HEK293 (cell line): ENCODE data around the gene HLA-DPB1.

Experiments
- CTCF ChIA-PET: fragments of 350-600 bp; formaldehyde crosslinking; extraction: SDS; loops from one replicate; lab custom pipeline; 2021; ENCODE audit warnings: antibody characterized with exemption; lab: Yijun Ruan, JAX
- POLR2A ChIA-PET: fragments of 300-600 bp; formaldehyde crosslinking; extraction: SDS; loops from one replicate; lab custom pipeline; 2020; ENCODE audit warnings: antibody characterized with exemption, inconsistent platforms; lab: Yijun Ruan, JAX
- H3K27ac ChIP-seq: fragments of 200-500 bp; sonication (Bioruptor generic); 2 replicates; pipeline ENCODE4 v1.5.1; 2014; ENCODE audit warnings: low read depth, low read length, control low read depth, inconsistent platforms; ENCODE audit errors: extremely low read depth
- H3K36me3 ChIP-seq, 2 experiments: fragments of 200-500 bp in 1 of 2; sonication (Bioruptor generic) in 1 of 2; 1 replicate in 1 of 2; 2 replicates in 1 of 2; pipeline ENCODE4 v1.5.1; 2014 to 2017; ENCODE audit warnings: inconsistent platforms in 2 of 2, low read length in 2 of 2; ENCODE audit not compliant: control insufficient read depth in 2 of 2, insufficient read depth in 1 of 2
- H3K4me1 ChIP-seq: fragments of 200-500 bp; sonication (Bioruptor generic); 2 replicates; pipeline ENCODE4 v1.5.1; 2014; ENCODE audit warnings: mild to moderate bottlenecking, low read length, inconsistent platforms; ENCODE audit not compliant: control insufficient read depth, insufficient read depth
- H3K4me3 ChIP-seq: 2 replicates; pipeline ENCODE4 v1.5.1; 2011; ENCODE audit warnings: low read depth, mild to moderate bottlenecking, control low read depth, low read length, moderate library complexity
- H3K9me3 ChIP-seq: fragments of 200-500 bp; sonication (Bioruptor generic); 2 replicates; pipeline ENCODE4 v1.5.1; 2014; ENCODE audit warnings: low read depth, low read length, inconsistent platforms; ENCODE audit not compliant: control insufficient read depth, insufficient read depth
- AEBP2 ChIP-seq: fragments of 450-650 bp; formaldehyde crosslinking; IDR thresholded peaks from 2 replicates; pipeline ENCODE4 v1.5.1; 2016; ENCODE audit warnings: missing biosample characterization, missing genetic modification characterization, borderline replicate concordance
- TCF7L2 ChIP-seq: IDR thresholded peaks from 2 replicates; pipeline ENCODE4 v1.6.1; 2011; ENCODE audit warnings: low read depth, mild to moderate bottlenecking, inconsistent platforms, low read length, moderate library complexity, borderline replicate concordance
- ZBTB10 ChIP-seq: fragments of 450-650 bp; formaldehyde crosslinking; IDR thresholded peaks from 2 replicates; pipeline ENCODE4 v1.5.1; 2016; ENCODE audit warnings: missing biosample characterization, missing genetic modification characterization
- ZBTB44 ChIP-seq: fragments of 450-650 bp; IDR thresholded peaks from 2 replicates; pipeline ENCODE4 v1.5.1; 2018; ENCODE audit warnings: missing biosample characterization, mild to moderate bottlenecking, missing genetic modification characterization
- ZBTB6 ChIP-seq: fragments of 450-650 bp; formaldehyde crosslinking; IDR thresholded peaks from 2 replicates; pipeline ENCODE4 v1.5.1; 2017; ENCODE audit warnings: missing biosample characterization, missing genetic modification characterization
- ZNF19 ChIP-seq: fragments of 450-650 bp; formaldehyde crosslinking; IDR thresholded peaks from 2 replicates; pipeline ENCODE4; 2016; ENCODE audit warnings: missing biosample characterization, missing genetic modification characterization, low read depth
- ZNF202 ChIP-seq: fragments of 450-650 bp; formaldehyde crosslinking; IDR thresholded peaks from 2 replicates; pipeline ENCODE4 v1.5.1; 2016; ENCODE audit warnings: missing biosample characterization, missing genetic modification characterization, borderline replicate concordance
- ZNF24 ChIP-seq: fragments of 450-650 bp; formaldehyde crosslinking; IDR thresholded peaks from 2 replicates; pipeline ENCODE4 v1.5.1; 2016; ENCODE audit warnings: missing biosample characterization, missing genetic modification characterization
- ZNF274 ChIP-seq, 2 experiments: fragments of 200-500 bp in 1 of 2; fragments of 450-650 bp in 1 of 2; sonication (Bioruptor generic) in 1 of 2; formaldehyde crosslinking in 1 of 2; IDR thresholded peaks; 2 replicates each; pipeline versions ENCODE4 v1.5.1 to v1.6.1; 2014 to 2016; ENCODE audit warnings: borderline replicate concordance in 1 of 2, inconsistent platforms in 1 of 2, low read length in 1 of 2, missing biosample characterization in 1 of 2, missing genetic modification characterization in 1 of 2
- ZNF302 ChIP-seq: fragments of 450-650 bp; formaldehyde crosslinking; IDR thresholded peaks from 2 replicates; pipeline ENCODE4 v1.5.1; 2016; ENCODE audit warnings: missing biosample characterization, missing genetic modification characterization, low read depth
- ZNF354C ChIP-seq: fragments of 450-650 bp; formaldehyde crosslinking; IDR thresholded peaks from 2 replicates; pipeline ENCODE4 v1.5.1; 2016; ENCODE audit warnings: missing biosample characterization, missing genetic modification characterization, low read depth, borderline replicate concordance
- ZNF48 ChIP-seq: fragments of 450-650 bp; formaldehyde crosslinking; IDR thresholded peaks from 2 replicates; pipeline ENCODE4 v1.5.1; 2016; ENCODE audit warnings: missing biosample characterization, missing genetic modification characterization
- ZNF518A ChIP-seq: fragments of 450-650 bp; formaldehyde crosslinking; conservative IDR thresholded peaks from 2 replicates; pipeline ENCODE4 v1.5.1; 2016; ENCODE audit warnings: low read depth, missing biosample characterization, missing genetic modification characterization
- ZNF530 ChIP-seq: fragments of 450-650 bp; formaldehyde crosslinking; IDR thresholded peaks from 2 replicates; pipeline ENCODE4 v1.5.1; 2016; ENCODE audit warnings: low read depth, missing biosample characterization, missing genetic modification characterization
- ZNF555 ChIP-seq: fragments of 450-650 bp; formaldehyde crosslinking; conservative IDR thresholded peaks from 2 replicates; pipeline ENCODE4 v1.5.1; 2017; ENCODE audit warnings: missing biosample characterization, mild to moderate bottlenecking, missing genetic modification characterization, inconsistent platforms
- ZNF571 ChIP-seq: fragments of 450-650 bp; formaldehyde crosslinking; IDR thresholded peaks from 2 replicates; pipeline ENCODE4 v1.5.0; 2017; ENCODE audit warnings: missing biosample characterization, missing genetic modification characterization
- ZNF585B ChIP-seq: fragments of 450-650 bp; formaldehyde crosslinking; IDR thresholded peaks from 2 replicates; pipeline ENCODE4 v1.5.1; 2016; ENCODE audit warnings: missing biosample characterization, missing genetic modification characterization
- ZNF621 ChIP-seq: fragments of 450-650 bp; formaldehyde crosslinking; IDR thresholded peaks from 2 replicates; pipeline ENCODE4 v1.5.1; 2017; ENCODE audit warnings: missing biosample characterization, missing genetic modification characterization
- ZNF837 ChIP-seq: fragments of 450-650 bp; formaldehyde crosslinking; IDR thresholded peaks from 2 replicates; pipeline ENCODE4 v1.5.1; 2016; ENCODE audit warnings: missing biosample characterization, missing genetic modification characterization
- ZSCAN18 ChIP-seq: fragments of 450-650 bp; formaldehyde crosslinking; IDR thresholded peaks from 2 replicates; pipeline ENCODE4 v1.5.1; 2016; ENCODE audit warnings: missing biosample characterization, missing genetic modification characterization
- ZSCAN5A ChIP-seq: fragments of 450-650 bp; formaldehyde crosslinking; IDR thresholded peaks from 2 replicates; pipeline ENCODE4 v1.5.1; 2016; ENCODE audit warnings: missing biosample characterization, missing genetic modification characterization

The HLA-DPB1 gene

GRCh38 chr6:33070909-33071308, 4.9 kb upstream of the HLA-DPB1 start (continued):
- TF ChIP-seq ZNF518A (tag by site-specific recombination) (no peak), ZSCAN18 (no peak), ZNF24 (no peak), ZNF585B (no peak), AEBP2 (no peak), ZNF555 (no peak), ZNF19 (no peak), ZBTB44 (tag by site-specific recombination) (no peak)

GRCh38 chr6:33071569-33071968, 4.2 kb upstream of the HLA-DPB1 start:
- H3K4me3 ChIP-seq: no peak overlapping the region
- no peaks in the 10 kb centered on the region for H3K9me3 ChIP-seq
- ChIA-PET POLR2A (no interaction called here), CTCF (interaction anchor here (0.9 to 1.2 kb wide), 4 partner anchors 8 to 244 kb away, joined by 3 to 8 read pairs (median 3); no protein-coding TSS in a partner anchor)
- H3K36me3 ChIP-seq: peaks cover 0 to 29% of the 10 kb centered on the region in 2 experiments; a peak in 1 of 3 replicates
- no peak overlapping the region for H3K27ac ChIP-seq
- H3K4me1 ChIP-seq: no peaks in the 10 kb centered on the region
- TF ChIP-seq ZNF354C (no peak), ZNF274 (IDR thresholded peaks at IDR 0.05; ENCODE audit: low read length) (no peak), ZNF274 (tag by site-specific recombination; IDR thresholded peaks at IDR 0.05; ENCODE audit: borderline replicate concordance) (no peak), ZSCAN5A (tag by site-specific recombination) (no peak), ZBTB6 (tag by site-specific recombination) (no peak), ZNF621 (tag by site-specific recombination) (no peak), ZNF302 (tag by site-specific recombination) (no peak), TCF7L2 (no peak), ZNF530 (no peak), ZNF571 (tag by site-specific recombination) (no peak), ZNF202 (tag by site-specific recombination) (no peak), ZNF48 (tag by site-specific recombination) (no peak), ZNF837 (tag by site-specific recombination) (no peak), ZBTB10 (tag by site-specific recombination) (no peak)
